ENCODE measurements around the gene GMPPA. TPM values are rescaled to one million over a fixed set of nuclear protein-coding genes. Genes with fewer than 3 reads are reported as not detected.

The GMPPA gene
- total and polyA plus RNA-seq, 9 of the 15 experiments (the other 6 are each of a cell fraction or from before 2014, with no cell fraction given): 7.0 to 101 (median 66.7) TPM

GRCh38 chr2:219498280-219499057 lies at the start of gene GMPPA (continued):
- TF ChIP-seq GMEB1 (CRISPR knock-in tag; IDR thresholded peaks at IDR 0.05): no peak
- TF ChIP-seq ESRRA (IDR thresholded peaks at IDR 0.05; ENCODE audit: borderline replicate concordance, low read depth): peak; percentile 69
- TF ChIP-seq CGGBP1 (CRISPR knock-in tag; IDR thresholded peaks at IDR 0.05): no peak
- TF ChIP-seq ZNF507 (tag; conservative IDR thresholded peaks at IDR 0.05): no peak
- peak; percentile 64 for TF ChIP-seq NR2C2 (CRISPR knock-in tag; IDR thresholded peaks at IDR 0.05)
- peak; percentile 91 for TF ChIP-seq NR2C2 (tag; IDR thresholded peaks at IDR 0.05)
- peak; percentile 54 for TF ChIP-seq RBBP5 (IDR thresholded peaks at IDR 0.05; ENCODE audit: borderline replicate concordance, insufficient read depth, low read length, poor library complexity, severe bottlenecking)
- peak; percentile 50; the same call in 1 of the 2 replicates for TF ChIP-seq REST (IDR thresholded peaks at IDR 0.05; ENCODE audit: borderline replicate concordance)
- TF ChIP-seq REST (CRISPR knock-in tag; IDR thresholded peaks at IDR 0.05; ENCODE audit: low read depth): no peak
- TF ChIP-seq ZNF23 (CRISPR knock-in tag; IDR thresholded peaks at IDR 0.05): no peak
- no peak for TF ChIP-seq GATAD2A (IDR thresholded peaks at IDR 0.05)
- TF ChIP-seq NFYB (IDR thresholded peaks at IDR 0.05; ENCODE audit: extremely low read depth, insufficient read length): no peak
- TF ChIP-seq ZNF121 (CRISPR knock-in tag; conservative IDR thresholded peaks at IDR 0.05): no peak
- no peak for TF ChIP-seq SMARCB1 (IDR thresholded peaks at IDR 0.05; ENCODE audit: insufficient read length, low read depth)
- no peak for TF ChIP-seq STAT6 (CRISPR knock-in tag; IDR thresholded peaks at IDR 0.05)

Measured in K562 (cell line).